ENCODE measurements around the gene EIF5A.

EIF5A gene

GRCh38 chr17:7306911-7307685, at the start of gene EIF5A:
Gene EIF5A (plus strand): TSS chr17:7307628. CDS start chr17:7309636, 2,008 bp downstream.
- in situ Hi-C loops (cut with HindIII; ENCODE audit: low pct_ligation_motif_present, low pct_unique_long_range_greater_than_20kb, low sequenced_read_pairs), result no loop called here
- peak; percentile 100 for DNase-seq

- in situ Hi-C loops (cut with HindIII; ENCODE audit: low pct_ligation_motif_present, low pct_unique_long_range_greater_than_20kb, low sequenced_read_pairs), result no loop called here
- DNase-seq, result no peak
These were observed 48.5 kb upstream of the EIF5A start for GRCh38 chr17:7258731-7259554.

GRCh38 chr17:7259555-7259889, 47.9 kb upstream of the EIF5A start:
- in situ Hi-C loops (cut with HindIII; ENCODE audit: low pct_ligation_motif_present, low pct_unique_long_range_greater_than_20kb, low sequenced_read_pairs), result no loop called here
- DNase-seq, result no peak

- in situ Hi-C loops (cut with HindIII; ENCODE audit: low pct_ligation_motif_present, low pct_unique_long_range_greater_than_20kb, low sequenced_read_pairs), result no loop called here
- no peak for DNase-seq
These were observed 47.3 kb upstream of the EIF5A start for GRCh38 chr17:7260151-7260550.

GRCh38 chr17:7260651-7261378, 46.6 kb upstream of the EIF5A start:
- DNase-seq, result no peak
- in situ Hi-C loops (cut with HindIII; ENCODE audit: low pct_ligation_motif_present, low pct_unique_long_range_greater_than_20kb, low sequenced_read_pairs), result no loop called here

- in situ Hi-C loops (cut with HindIII; ENCODE audit: low pct_ligation_motif_present, low pct_unique_long_range_greater_than_20kb, low sequenced_read_pairs), result no loop called here
- DNase-seq, result no peak
These were observed 45.8 kb upstream of the EIF5A start for GRCh38 chr17:7261379-7262191.

GRCh38 chr17:7262192-7262934, 45.1 kb upstream of the EIF5A start, which contains the start of gene CLDN7:
Gene CLDN7 (minus strand): TSS chr17:7262478. CDS start chr17:7262043, 435 bp downstream.
- in situ Hi-C loops (cut with HindIII; ENCODE audit: low pct_ligation_motif_present, low pct_unique_long_range_greater_than_20kb, low sequenced_read_pairs), result no loop called here
- DNase-seq, result no peak

GRCh38 chr17:7262935-7263800, 44.3 kb upstream of the EIF5A start:
- DNase-seq, result no peak
- in situ Hi-C loops (cut with HindIII; ENCODE audit: low pct_ligation_motif_present, low pct_unique_long_range_greater_than_20kb, low sequenced_read_pairs), result no loop called here

GRCh38 chr17:7263801-7264078, 43.7 kb upstream of the EIF5A start:
- in situ Hi-C loops (cut with HindIII; ENCODE audit: low pct_ligation_motif_present, low pct_unique_long_range_greater_than_20kb, low sequenced_read_pairs), result no loop called here

GRCh38 chr17:7266784-7267183, 40.6 kb upstream of the EIF5A start:
- in situ Hi-C loops (cut with HindIII; ENCODE audit: low pct_ligation_motif_present, low pct_unique_long_range_greater_than_20kb, low sequenced_read_pairs), result no loop called here
- no peak for DNase-seq

More at GRCh38 chr17:7263801-7264078, 43.7 kb upstream of the EIF5A start:
- DNase-seq, result no peak

GRCh38 chr17:7279448-7279847, 28.0 kb upstream of the EIF5A start:
- DNase-seq, result no peak
- in situ Hi-C loops (cut with HindIII; ENCODE audit: low pct_ligation_motif_present, low pct_unique_long_range_greater_than_20kb, low sequenced_read_pairs), result no loop called here

- in situ Hi-C loops (cut with HindIII; ENCODE audit: low pct_ligation_motif_present, low pct_unique_long_range_greater_than_20kb, low sequenced_read_pairs), result no loop called here
- peak; percentile 87 for DNase-seq
These were observed 26.8 kb upstream of the EIF5A start for GRCh38 chr17:7280519-7281073.

- in situ Hi-C loops (cut with HindIII; ENCODE audit: low pct_ligation_motif_present, low pct_unique_long_range_greater_than_20kb, low sequenced_read_pairs), result no loop called here
- DNase-seq, result peak; percentile 97
These were observed 26.1 kb upstream of the EIF5A start, which contains the start of gene SLC2A4 for GRCh38 chr17:7281074-7281952. Gene SLC2A4 (plus strand): TSS chr17:7281718. CDS start chr17:7281935, 217 bp downstream.

- in situ Hi-C loops (cut with HindIII; ENCODE audit: low pct_ligation_motif_present, low pct_unique_long_range_greater_than_20kb, low sequenced_read_pairs), result no loop called here
- no peak for DNase-seq
These were observed 25.3 kb upstream of the EIF5A start for GRCh38 chr17:7281953-7282751.

- in situ Hi-C loops (cut with HindIII; ENCODE audit: low pct_ligation_motif_present, low pct_unique_long_range_greater_than_20kb, low sequenced_read_pairs), result no loop called here
- DNase-seq, result no peak
These were observed 24.6 kb upstream of the EIF5A start for GRCh38 chr17:7282752-7283321.
